Astrocyte (in vitro differentiated cells and primary cell): ENCODE measurements around the gene SMARCA4. TPM values are rescaled to one million over a fixed set of nuclear protein-coding genes. Genes with fewer than 3 reads are reported as not detected.

Source experiments
- DNase-seq: peaks from one replicate; pipeline ENCODE4 v3.0.0-alpha.2; 2010; ENCODE audit warnings: low read depth
- FAIRE-seq: peaks from 2 replicates; lab custom pipeline; 2011; peaks lifted over from hg19 to GRCh38; lab: Jason Lieb, UNC
- H2AFZ ChIP-seq: 2 replicates; pipeline ENCODE4 v1.6.0; 2012; ENCODE audit warnings: low read depth, low read length, inconsistent platforms
- H3K27ac ChIP-seq: 2 replicates; pipeline ENCODE4 v1.5.1; 2011; ENCODE audit warnings: low read depth, low read length, inconsistent platforms
- H3K27me3 ChIP-seq: 2 replicates; pipeline ENCODE4 v1.6.0; 2011; ENCODE audit warnings: low read length, inconsistent platforms; ENCODE audit not compliant: insufficient read depth
- H3K36me3 ChIP-seq: 2 replicates; pipeline ENCODE4 v1.5.1; 2011; ENCODE audit warnings: low read length, inconsistent platforms; ENCODE audit not compliant: insufficient read depth
- H3K4me1 ChIP-seq: 2 replicates; pipeline ENCODE4 v1.5.1; 2011; ENCODE audit warnings: low read length, inconsistent platforms; ENCODE audit not compliant: insufficient read depth
- H3K4me2 ChIP-seq: 2 replicates; pipeline ENCODE4 v1.6.0; 2012; ENCODE audit warnings: low read length, inconsistent platforms
- H3K4me3 ChIP-seq: 2 replicates; pipeline ENCODE4 v1.5.1; 2011; ENCODE audit warnings: low read depth, mild to moderate bottlenecking, low read length, inconsistent platforms; ENCODE audit not compliant: insufficient read depth
- H3K79me2 ChIP-seq: 2 replicates; pipeline ENCODE4 v1.6.0; 2012; ENCODE audit warnings: mild to moderate bottlenecking, low read length, inconsistent platforms; ENCODE audit not compliant: insufficient read depth
- H3K9ac ChIP-seq: 2 replicates; pipeline ENCODE4 v1.6.0; 2012; ENCODE audit warnings: mild to moderate bottlenecking, low read length, inconsistent platforms
- H3K9me3 ChIP-seq: 2 replicates; pipeline ENCODE4 v1.5.1; 2012; ENCODE audit warnings: low read depth, mild to moderate bottlenecking, low read length, inconsistent platforms; ENCODE audit not compliant: insufficient read depth
- H4K20me1 ChIP-seq: 2 replicates; pipeline ENCODE4 v1.6.0; 2012; ENCODE audit warnings: low read length, inconsistent platforms; ENCODE audit not compliant: insufficient read depth
- H3K27ac Mint-ChIP-seq: one replicate; pipeline ENCODE4 v1.8.0; 2021; ENCODE audit warnings: mild to moderate bottlenecking, mixed read lengths; ENCODE audit not compliant: unreplicated experiment
- H3K27me3 Mint-ChIP-seq: one replicate; pipeline ENCODE4 v1.8.0; 2021; ENCODE audit warnings: low read depth, mixed read lengths; ENCODE audit not compliant: unreplicated experiment
- H3K36me3 Mint-ChIP-seq: one replicate; pipeline ENCODE4 v1.8.0; 2021; ENCODE audit warnings: low read depth, mixed read lengths; ENCODE audit not compliant: unreplicated experiment
- H3K4me1 Mint-ChIP-seq: one replicate; pipeline ENCODE4 v1.8.0; 2021; ENCODE audit warnings: low read depth, mixed read lengths; ENCODE audit not compliant: unreplicated experiment
- H3K4me3 Mint-ChIP-seq: one replicate; pipeline ENCODE4 v1.8.0; 2021; ENCODE audit warnings: mild to moderate bottlenecking, moderate library complexity, mixed read lengths; ENCODE audit not compliant: unreplicated experiment
- H3K9me3 Mint-ChIP-seq: one replicate; pipeline ENCODE4 v1.8.0; 2021; ENCODE audit warnings: mild to moderate bottlenecking, mixed read lengths; ENCODE audit not compliant: unreplicated experiment
- CTCF ChIP-seq: IDR thresholded peaks from 2 replicates; pipeline ENCODE4 v1.5.1; 2011; ENCODE audit warnings: low read depth, mild to moderate bottlenecking, inconsistent platforms, low read length, moderate library complexity; ENCODE audit not compliant: insufficient read depth
- EZH2 ChIP-seq: IDR thresholded peaks from 2 replicates; pipeline ENCODE4 v1.6.1; 2012; ENCODE audit warnings: mild to moderate bottlenecking, low read length, inconsistent platforms; ENCODE audit not compliant: insufficient read depth
- total RNA-seq: library from RNA; stranded (reverse); gene quantifications from 2 replicates; pipeline ENCODE4 v1.2.1, GENCODE V29; 2021

SMARCA4 gene
- total RNA-seq, 1 donor from 2014 or later, result 159 TPM

- DNase-seq (peak; percentile 87), FAIRE-seq (no peak)
- H3K27ac Mint-ChIP-seq, result peak overlapping the region; percentile 99
- Histone ChIP-seq H3K4me1 (peaks cover 43% of the 10 kb centered on the region), H2AFZ (no peak overlapping the region), H3K9me3 (no peaks in the 10 kb centered on the region), H3K9ac (peak overlapping the region; percentile 99), H4K20me1 (peaks cover 41% of the 10 kb centered on the region), H3K36me3 (peaks cover 3% of the 10 kb centered on the region), H3K4me3 (peak overlapping the region; percentile 89), H3K4me2 (peak overlapping the region; percentile 91), H3K27me3 (no peaks in the 10 kb centered on the region), H3K79me2 (peaks cover 49% of the 10 kb centered on the region), H3K27ac (peak overlapping the region; percentile 95)
- H3K4me3 Mint-ChIP-seq, result peak overlapping the region; percentile 91
- peaks cover 5% of the 10 kb centered on the region for H3K36me3 Mint-ChIP-seq
- peaks cover 24% of the 10 kb centered on the region for H3K4me1 Mint-ChIP-seq
- H3K27me3 Mint-ChIP-seq, result no peaks in the 10 kb centered on the region
- H3K9me3 Mint-ChIP-seq, result no peaks in the 10 kb centered on the region
- no peak for TF ChIP-seq CTCF
- no peak for TF ChIP-seq EZH2
Observed at GRCh38 chr19:11090264-11090996, 129.6 kb downstream of the SMARCA4 start.

DNA sequence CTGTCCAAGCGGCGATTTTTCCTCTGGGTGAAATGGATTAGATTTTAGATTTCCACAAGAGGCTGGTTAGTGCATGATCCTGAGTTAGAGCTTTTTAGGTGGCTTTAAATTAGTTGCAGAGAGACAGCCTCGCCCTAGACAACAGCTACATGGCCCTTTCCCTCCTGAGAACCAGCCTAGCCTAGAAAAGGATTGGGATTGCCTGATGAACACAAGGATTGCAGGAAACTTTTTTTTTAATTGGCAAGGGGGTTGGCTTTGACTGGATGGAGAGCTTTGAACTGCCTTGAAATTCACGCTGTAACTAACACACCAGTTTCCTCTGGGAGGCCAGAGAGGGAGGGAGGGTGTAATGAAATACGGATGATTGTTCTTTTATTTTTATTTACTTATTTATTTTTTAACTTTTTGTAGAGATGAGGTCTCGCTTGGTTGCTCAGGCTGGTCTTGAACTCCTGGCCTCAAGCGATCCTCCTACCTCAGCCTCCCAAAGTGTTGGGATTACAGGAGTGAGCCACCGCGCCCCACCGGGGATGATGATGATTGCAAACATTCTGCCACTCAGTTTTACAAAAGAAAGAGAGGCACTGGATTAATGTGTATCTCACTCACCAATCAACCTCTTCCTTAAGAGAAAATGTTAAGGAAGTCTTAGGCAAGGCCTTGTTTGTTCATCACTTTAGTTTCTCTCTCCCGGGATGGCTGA, 130.3 kb downstream of the SMARCA4 start:
- H3K4me3 ChIP-seq, result peak overlapping the region; percentile 89
- H3K36me3 ChIP-seq, result peaks cover 9% of the 10 kb centered on the region
- peaks cover 48% of the 10 kb centered on the region for H4K20me1 ChIP-seq
- no peaks in the 10 kb centered on the region for H3K27me3 ChIP-seq
- Mint-ChIP-seq H3K36me3 (peaks cover 5% of the 10 kb centered on the region), H3K4me3 (peak overlapping the region; percentile 91), H3K4me1 (peaks cover 26% of the 10 kb centered on the region), H3K9me3 (no peaks in the 10 kb centered on the region), H3K27ac (peak overlapping the region; percentile 99), H3K27me3 (no peaks in the 10 kb centered on the region)
- TF ChIP-seq EZH2, result no peak
- TF ChIP-seq CTCF, result no peak
- H2AFZ ChIP-seq, result no peak overlapping the region
- DNase-seq, result no peak
- no peaks in the 10 kb centered on the region for H3K9me3 ChIP-seq
- peaks cover 44% of the 10 kb centered on the region for H3K4me1 ChIP-seq
- peak overlapping the region; percentile 91 for H3K4me2 ChIP-seq
- H3K27ac ChIP-seq, result peak overlapping the region; percentile 95
- FAIRE-seq, result no peak
- peak overlapping the region; percentile 99 for H3K9ac ChIP-seq
- H3K79me2 ChIP-seq, result peaks cover 56% of the 10 kb centered on the region
